OCI-LY7 (cell line): ENCODE results near the gene ABCA13.

Experiments used
- EZH2phosphoT487 ChIP-seq: fragments of 200-600 bp; sonication (generic); IDR thresholded peaks from 2 replicates; pipeline ENCODE4 v1.6.1; 2018; ENCODE audit warnings: low read depth, borderline replicate concordance, mild to moderate bottlenecking, mixed run types, antibody characterized with exemption, low read length, moderate library complexity, mixed read lengths
- TF ChIP-seq, protein P1 (sequence below): fragments of 200-600 bp; sonication (generic); conservative IDR thresholded peaks from 2 replicates; pipeline ENCODE4 v1.5.1; 2014; ENCODE audit warnings: mild to moderate bottlenecking, antibody characterized with exemption, low read length, moderate library complexity, mixed read lengths

DNA sequence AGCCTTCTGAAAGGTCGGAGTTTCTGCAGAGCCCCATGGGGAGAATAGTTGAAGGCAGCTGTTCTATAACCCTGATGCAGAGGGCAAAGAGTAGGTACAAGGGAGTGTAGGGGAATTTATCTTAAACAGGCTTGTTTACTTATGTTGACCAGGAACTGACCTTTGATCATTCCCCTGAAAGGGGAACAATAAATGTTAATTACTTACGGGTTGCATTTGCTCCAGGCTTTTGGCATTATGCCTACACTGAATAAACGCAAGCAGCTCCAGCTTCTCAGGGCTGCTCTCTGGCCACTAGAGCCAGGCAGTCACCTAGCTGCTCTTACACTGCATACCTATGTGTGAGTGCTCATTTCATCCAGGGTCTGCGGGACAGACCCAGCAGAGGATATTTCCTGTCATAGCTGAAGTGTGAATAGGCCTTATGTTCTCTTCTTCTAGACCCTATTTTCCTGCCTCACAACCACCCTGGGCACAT lies 26.9 kb upstream of the ABCA13 start:
- TF ChIP-seq, protein P1, sequence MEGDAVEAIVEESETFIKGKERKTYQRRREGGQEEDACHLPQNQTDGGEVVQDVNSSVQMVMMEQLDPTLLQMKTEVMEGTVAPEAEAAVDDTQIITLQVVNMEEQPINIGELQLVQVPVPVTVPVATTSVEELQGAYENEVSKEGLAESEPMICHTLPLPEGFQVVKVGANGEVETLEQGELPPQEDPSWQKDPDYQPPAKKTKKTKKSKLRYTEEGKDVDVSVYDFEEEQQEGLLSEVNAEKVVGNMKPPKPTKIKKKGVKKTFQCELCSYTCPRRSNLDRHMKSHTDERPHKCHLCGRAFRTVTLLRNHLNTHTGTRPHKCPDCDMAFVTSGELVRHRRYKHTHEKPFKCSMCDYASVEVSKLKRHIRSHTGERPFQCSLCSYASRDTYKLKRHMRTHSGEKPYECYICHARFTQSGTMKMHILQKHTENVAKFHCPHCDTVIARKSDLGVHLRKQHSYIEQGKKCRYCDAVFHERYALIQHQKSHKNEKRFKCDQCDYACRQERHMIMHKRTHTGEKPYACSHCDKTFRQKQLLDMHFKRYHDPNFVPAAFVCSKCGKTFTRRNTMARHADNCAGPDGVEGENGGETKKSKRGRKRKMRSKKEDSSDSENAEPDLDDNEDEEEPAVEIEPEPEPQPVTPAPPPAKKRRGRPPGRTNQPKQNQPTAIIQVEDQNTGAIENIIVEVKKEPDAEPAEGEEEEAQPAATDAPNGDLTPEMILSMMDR, result no peak
- TF ChIP-seq EZH2phosphoT487, result no peak
